Ammon's horn (tissue), 1 donor: ENCODE data around the gene ELN.

Experiments
- DNase-seq: peaks from one replicate; pipeline ENCODE4 v3.0.0-alpha.2; 2016; ENCODE audit warnings: low spot score

ELN gene

DNA sequence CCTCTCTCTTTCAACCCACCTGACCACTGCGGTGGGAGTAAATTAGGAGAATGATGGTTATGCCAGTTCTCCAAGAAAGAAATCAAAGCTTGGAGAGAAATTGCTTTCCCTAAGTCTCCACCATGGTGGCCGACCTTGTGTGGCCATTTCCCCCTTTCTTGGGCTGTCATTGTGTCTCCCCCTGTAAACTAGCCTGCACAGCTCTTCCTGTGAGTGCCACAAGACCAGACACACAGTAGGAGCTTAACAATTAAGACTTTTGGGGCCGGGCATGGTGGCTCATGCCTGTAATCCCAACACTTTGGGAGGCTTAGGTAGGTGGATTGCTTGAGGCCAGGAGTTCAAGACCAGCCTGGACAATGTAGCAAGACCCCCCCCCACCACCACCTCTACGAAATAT is 36.7 kb downstream of the ELN start:
- no peak for DNase-seq

DNA sequence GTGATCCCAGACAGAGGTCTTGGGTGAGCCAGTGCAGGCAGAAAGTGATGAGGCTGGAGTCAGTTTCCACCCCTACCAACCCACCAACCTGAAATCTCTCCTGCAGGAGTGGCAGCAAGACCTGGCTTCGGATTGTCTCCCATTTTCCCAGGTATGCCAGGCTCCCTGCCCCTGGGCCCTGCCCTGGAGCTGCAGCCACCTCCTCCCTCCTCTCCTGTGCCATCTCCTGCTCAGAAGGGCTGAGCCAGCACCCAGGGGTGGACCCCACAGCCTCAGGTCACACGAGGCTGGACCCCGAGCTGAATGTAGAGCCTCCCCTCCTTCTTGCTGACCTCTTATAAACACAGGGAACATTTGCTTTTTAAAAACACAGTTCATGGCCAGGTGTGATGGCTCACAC is 38.7 kb downstream of the ELN start:
- DNase-seq: no peak

DNA sequence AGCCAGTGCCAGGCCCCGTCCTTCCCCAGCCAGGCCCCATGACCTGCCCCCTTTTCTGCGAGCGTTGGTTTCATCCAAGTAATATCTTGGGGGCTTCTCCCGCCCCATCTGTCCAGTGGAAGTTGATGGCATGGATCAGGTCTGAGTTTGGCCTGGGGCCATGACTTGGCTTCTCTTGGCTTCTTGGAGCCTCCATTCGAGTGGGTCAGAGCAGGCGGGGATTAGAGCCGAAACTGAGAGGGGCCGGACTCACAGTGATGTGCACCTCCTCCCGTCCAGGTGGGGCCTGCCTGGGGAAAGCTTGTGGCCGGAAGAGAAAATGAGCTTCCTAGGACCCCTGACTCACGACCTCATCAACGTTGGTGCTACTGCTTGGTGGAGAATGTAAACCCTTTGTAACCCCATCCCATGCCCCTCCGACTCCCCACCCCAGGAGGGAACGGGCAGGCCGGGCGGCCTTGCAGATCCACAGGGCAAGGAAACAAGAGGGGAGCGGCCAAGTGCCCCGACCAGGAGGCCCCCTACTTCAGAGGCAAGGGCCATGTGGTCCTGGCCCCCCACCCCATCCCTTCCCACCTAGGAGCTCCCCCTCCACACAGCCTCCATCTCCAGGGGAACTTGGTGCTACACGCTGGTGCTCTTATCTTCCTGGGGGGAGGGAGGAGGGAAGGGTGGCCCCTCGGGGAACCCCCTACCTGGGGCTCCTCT is 40.6 kb downstream of the ELN start:
- no peak for DNase-seq

DNA sequence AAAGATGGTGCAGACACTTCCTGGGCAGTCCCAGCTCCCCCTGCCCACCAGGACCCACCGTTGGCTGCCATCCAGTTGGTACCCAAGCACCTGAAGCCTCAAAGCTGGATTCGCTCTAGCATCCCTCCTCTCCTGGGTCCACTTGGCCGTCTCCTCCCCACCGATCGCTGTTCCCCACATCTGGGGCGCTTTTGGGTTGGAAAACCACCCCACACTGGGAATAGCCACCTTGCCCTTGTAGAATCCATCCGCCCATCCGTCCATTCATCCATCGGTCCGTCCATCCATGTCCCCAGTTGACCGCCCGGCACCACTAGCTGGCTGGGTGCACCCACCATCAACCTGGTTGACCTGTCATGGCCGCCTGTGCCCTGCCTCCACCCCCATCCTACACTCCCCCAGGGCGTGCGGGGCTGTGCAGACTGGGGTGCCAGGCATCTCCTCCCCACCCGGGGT is 41.1 kb downstream of the ELN start:
- DNase-seq: no peak

DNA sequence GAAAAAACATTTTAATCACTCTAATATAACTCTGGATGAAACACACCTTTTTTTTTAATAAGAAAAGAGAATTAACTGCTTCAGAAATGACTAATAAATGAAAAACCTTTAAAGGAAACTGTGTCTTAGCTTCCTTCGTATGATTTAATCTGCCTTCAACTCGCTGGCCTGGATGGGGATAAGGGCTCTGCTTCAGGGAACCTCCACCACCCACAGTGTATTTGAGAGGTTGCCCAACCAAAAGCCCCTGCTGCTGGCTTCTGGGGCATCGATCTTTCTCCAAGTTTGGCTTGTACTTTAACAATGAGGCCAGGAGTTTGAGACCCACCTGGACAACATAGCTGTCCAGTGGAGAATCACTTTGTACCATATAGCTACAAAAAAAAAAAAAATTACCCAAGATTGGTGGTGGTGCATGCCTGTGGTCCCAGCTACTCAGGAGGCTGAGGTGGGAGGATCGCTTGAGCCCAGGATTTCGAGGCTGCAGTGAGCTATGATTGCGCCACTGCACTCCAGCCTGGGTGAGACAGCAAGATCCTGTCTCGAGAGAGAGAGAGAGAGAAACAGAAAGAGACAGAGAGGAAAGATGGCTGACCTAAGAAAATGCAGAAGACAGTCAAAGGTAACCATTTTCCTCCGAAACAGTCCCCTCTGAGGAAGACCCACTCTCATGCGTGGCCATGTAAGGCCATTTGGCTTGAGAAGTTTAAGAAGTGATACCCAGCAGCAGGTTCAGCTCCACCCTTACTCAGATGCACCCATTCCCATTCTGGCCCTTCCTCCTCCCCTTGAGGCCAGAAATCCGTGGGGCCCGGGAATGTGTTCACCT is 42.0 kb downstream of the ELN start:
- no peak for DNase-seq

DNA sequence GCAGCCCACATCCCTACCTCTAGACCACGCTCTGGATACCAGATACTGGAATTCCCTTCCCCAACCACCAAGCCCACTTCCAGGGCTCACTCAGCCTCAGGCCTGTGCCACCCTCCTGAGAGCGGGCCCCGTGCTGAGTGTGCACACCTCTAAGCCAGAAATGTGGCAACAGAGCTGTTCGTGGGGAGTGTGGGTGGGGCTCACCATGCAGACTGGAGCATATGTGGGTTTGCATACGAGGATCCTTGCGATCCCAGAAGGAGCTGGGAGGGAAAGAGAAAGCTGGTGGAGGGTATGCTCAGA is 42.6 kb downstream of the ELN start:
- DNase-seq: no peak

DNA sequence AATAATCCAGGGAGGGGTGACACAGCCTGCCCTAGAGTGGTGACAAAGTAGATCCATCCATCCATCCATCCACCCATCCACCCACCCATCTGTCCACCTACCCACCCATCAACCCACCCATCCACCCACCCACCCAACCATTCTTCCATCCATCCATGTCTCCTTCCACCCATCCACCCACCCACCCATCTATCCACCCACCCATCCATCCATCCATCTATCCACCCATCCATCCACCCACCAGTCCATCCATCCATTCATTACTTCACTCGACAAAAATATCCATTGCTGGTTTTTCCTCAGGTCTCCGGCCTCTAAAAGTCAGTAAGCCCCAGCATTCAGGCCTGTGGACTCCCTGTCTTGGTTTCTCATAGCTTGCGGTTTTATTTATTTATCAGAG is 43.1 kb downstream of the ELN start:
- DNase-seq: no peak

DNA sequence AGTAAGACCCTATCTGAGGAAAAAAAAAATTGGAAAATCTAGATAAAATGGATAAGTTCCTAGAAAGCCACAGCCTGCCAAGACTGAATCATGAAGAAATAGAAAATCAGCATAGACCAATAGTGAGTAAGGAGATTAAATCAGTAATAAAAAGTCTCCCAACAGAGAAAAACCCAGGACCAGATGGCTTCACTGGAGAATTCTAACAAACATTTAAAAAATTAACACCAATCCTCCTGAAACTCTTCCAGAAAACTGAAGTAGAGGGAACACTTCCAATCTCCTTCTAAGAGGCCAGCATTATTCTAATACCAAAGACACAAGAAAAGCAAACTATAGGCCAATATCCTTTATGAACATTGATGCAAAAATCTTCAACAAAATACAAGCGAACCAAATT is 46.8 kb downstream of the ELN start:
- no peak for DNase-seq

DNA sequence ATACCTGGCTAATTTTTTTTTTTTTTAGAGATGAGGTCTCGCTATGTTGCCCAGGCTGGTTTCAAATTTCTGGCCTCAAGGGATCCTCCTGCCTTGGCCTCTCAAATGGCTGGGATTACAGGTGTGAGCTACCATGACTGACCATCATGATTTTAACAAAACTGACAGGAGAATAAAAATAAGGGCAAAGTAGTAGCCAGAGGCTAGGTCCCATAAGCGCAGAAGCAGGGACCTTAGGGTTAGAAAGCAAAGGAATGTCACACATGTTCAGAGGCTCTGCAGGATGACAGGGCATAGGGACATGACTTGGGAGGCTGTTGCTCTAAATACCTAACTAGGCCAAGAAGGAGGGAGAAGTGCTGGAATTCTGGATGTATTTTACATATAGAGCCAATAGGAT is 50.5 kb downstream of the ELN start:
- no peak for DNase-seq

DNA sequence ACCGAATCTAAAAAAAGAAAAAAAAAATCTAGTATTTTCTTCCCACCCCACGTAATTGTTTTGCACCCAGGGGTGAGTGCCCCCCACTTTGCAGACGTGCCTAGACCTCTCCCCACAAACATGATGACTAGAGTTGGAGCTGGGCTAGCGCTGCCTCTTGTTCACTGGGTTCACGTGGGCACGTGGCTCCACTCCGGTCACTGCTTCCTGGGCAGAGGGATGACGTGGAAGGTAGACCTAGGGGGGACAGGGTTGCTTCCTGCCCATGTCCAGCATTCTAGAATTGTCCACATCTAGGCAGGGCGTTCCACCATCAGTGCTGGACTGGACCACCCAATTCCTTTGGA is 54.8 kb downstream of the ELN start:
- no peak for DNase-seq

DNA sequence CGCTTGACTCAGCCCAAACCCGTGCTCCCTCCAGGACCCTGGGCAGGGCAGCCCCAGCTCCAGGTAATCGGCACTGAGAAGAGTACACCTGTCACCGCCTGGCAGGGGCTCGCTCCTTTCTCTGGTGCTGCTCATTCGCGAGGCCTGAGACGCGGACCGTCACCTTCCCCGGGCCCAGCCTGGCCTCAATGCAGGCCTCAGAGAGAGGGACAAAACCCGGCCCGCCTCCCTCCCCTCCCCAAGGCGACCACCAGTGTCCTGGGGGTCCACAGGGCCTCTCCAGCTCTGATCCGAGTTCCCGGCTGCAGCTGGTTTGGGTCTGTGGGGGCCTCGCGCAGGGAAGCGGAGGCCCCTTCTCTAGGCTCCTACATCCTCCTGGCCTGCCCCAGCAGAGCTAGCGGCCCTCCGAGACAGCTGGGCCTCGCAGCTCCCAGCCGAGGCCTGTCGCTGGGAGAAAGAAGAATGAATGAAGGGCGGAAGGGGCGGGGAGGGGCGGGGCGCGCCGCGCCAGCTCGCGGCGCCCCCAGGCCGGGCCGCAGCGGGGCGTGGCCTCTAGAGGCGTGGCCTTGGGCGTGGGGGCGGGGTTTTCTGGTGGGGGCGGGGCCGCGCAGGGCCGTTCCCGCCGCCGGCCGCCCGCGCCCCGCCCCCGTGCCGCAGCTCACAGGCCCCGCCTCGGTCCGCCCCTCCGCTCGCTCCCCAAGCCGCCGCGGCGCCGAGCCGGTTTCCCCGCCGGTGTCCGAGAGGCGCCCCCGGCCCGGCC is 55.3 kb downstream of the ELN start, which contains the start of gene LIMK1:
Gene LIMK1, plus strand, starts transcription at position 688 of the 760 bp plus-strand sequence. CDS start 187 bp downstream, outside the sequence.
- peak; percentile 87 for DNase-seq

DNA sequence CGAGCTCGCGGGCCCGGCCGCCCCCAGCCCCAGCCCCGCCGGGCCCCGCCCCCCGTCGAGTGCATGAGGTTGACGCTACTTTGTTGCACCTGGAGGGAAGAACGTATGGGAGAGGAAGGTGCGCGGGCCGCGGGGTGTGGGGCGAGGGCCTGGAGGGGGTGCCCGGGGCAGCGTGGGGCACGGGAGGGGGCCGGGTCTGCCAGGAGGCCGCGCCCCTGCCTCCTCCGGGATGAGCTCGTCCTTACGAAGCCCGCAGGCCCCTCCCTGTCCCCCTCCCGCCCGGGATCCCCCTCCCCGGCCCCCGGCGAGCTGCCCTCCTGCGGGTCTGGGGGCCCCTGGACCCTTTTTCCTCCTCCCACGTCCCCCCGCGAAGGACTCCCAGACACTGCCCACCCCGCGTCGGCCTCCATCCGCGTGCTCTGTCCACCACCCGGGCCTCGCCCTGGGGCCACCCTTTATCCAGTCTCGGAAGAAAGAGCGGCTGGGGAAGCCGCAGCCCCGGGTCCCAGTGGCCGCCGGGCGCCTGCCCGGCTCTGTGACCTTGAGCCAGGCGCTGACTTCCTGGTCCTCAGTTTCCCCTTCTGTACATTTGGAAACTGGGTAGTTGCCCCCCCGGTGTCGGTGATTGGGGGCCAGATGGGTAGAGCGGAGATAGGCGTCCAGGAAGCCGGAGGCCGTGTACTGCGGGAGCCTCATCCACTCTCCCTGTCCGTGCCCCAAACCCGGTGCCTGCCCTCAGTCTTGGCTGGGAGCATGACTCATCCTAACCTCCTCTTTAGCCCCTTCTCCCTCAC is 56.2 kb downstream of the ELN start:
- DNase-seq: no peak

DNA sequence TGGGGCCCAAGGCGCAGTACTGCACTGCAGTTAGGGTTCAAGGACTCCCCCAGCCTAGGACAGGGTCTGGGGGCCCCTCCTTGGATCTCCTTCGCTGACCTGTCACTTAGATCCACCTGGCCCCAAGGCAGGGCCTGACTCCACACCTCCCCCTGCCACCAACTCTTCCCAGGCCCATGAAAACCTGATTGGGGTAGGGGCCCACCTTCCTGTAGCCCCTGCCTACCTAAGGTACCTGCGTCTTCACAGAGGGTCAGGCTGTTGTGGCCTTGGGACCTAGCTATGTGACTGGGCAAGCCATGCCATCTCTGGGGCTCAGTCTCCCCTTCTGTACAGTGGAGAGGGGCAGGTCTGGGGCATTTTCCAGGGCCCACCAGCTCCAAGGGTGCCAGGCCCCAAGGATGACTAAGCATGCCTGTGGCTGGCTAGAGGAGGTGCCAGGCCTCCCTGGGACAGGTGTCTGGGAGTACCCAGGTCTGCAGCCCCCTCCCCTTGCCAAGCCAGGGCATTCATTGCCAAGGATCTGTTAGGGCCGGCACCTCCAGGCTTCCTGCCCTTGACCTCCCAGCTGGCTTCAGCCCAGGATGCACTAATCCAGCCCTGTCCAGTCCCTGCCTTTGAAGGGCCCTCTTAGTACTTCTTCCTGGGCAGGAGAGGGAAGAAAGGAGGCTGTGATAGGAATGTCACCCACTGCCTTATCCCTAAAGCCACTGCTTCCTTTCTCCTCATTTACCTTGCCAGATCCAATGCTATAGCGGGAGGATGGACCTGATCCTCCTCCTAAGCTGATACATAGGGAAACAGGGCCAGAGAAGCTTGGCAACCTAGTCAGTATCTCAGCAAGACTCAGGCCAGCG is 57.0 kb downstream of the ELN start:
- no peak for DNase-seq

DNA sequence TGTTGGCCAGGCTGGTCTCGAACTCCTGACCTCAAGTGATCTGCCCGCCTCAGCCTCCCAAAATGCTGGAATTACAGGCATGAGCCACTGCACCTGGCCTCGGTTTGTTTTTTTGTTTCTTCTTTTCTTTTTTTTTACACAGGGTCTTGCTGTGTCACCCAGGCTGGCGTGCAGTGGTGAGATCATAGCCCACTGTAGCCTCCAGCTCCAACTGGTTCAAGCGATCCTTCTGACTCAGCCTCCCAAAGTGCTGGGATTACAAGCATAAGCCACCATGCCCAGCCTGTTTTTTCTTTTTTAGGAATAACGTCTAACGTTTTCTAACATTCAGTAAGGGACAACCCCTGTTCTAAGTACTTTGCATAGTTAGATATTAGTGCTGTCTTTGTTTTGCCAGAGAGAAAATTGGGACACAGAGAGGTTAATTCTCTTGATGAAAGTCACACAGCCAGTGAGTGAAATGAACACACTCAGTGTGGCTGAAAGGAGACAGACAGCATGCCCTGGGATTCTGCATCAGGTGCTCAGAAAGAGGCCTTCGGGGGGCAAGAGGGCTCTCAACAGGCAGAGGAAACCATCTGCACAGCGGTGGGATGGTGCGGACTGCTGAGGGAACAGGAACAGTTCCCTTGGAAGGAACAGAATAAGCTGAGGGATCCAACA is 59.9 kb downstream of the ELN start:
- no peak for DNase-seq

DNA sequence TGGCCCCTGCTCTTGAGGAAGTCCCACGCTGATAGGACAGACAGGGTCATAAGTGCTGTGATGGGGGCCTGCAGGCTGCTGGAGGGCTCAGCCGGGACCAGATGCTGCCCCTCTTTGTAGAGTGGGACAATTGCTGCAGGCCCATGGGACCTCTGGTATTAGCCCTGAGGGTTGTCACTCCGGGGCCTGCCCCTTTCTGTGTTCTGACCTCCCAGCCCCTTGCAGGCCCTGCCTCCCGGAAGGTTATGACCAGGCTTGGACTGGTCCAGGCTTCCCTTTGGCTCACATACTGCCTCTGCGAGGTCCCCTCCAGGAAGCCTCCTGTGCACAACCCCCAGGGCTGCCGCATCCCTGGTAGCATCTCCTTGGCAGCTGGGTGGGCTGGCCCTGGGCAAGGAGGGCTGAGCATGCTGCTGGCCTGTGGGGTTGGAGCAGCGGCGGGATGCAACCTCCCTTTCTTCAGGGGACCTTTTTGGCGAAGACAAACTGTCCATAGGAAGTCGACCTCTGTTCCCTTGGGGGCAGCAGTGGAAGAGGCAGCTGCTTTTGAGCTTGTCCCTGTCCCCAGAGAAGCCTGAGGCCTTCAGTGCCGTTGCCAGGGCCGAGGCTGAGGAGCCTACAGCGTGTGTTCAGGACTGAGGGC is 64.5 kb downstream of the ELN start:
- no peak for DNase-seq

DNA sequence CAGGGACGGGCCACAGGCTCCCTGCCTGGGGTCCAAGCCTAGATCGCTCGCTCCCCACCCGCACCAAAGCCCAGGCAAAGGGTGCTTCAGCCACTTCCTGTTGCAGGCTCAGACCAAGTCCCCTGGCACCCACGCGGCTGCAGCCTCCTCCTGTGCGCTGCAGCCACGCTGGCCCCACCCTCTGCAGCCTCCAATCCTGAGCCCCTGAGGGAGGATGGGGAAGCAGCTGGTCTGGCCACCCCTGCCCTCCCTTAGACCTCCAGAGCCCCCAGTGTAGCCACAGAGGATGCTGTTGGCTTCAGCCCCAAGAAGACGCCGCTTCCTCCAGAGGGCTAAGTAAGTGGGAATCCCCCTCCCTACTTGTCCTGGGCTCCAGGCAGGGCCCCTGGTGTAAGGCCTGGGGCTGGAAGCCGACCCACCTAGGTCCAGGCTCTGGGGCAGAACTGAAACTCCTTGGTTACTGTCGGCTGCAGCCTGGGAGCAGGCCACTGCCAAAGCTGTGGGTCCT is 65.0 kb downstream of the ELN start:
- peak; percentile 80 for DNase-seq

DNA sequence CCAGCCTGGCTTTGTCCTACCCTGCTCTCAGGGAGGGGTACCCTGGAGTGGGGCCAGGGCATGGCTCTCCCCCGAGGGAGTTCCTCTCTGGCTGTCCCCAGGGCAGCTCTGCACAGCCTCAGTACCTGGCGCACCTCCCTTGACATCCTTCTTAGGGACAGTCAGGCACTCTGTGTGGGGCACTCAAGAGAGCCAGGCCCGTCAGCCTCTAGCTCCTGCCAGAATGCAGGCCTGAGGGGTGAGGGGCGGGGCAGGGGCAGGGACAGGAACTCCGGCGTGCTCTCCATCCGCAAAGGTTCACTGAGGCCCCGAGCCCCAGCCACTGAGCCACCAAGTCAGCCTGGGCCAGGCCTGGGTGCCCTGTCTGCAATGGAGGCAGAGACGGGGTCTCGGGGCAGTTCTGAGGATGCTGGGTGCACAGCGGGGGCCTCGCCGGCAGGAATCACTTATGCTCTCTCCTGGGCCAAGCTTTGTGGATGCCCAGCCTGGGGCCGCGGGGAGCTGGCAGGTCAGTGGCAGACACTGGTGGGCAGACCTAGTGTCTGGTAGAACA is 65.8 kb downstream of the ELN start:
- no peak for DNase-seq

DNA sequence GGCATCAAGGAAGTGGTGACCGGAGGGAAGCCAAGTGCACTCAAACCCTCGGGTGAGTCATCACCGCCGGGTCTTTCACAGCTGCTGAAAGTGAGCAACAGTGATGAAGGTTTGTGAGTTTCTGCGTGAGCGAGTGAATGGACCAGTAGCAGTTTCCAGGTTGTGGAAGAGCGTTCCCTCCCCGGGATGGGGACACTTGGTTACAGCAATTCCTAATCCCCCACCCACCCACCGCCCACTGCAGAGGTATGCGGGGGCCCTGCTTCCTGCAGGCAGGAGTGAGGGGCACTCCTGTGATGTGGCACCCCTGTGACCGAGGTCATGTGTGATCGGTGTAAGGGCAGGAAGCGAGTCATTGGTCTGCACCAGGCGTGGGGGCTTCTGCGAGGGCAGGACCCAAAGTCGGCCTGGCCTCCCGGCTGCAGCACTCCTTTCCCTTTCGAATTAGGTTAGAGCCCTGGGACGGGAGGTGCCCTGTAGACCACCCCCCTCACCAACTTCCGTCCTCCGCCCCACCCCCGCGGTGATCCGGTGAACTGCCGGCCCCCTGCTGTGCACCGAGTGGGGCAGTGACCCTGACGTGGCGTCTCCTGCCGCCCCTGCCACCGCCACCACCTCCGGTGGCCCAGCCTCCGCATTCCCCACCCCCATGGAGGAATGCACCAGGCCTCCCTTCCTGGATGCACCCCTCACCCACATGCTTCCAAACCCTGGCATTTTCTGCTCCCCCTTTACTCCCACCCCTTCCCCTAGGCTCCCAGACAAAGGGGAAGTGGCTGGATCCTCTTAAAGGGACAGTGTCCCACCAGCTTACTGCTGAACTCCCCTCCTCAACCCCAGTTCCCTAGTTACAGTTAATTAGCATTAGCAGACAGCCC is 66.5 kb downstream of the ELN start:
- DNase-seq: peak; percentile 48

DNA sequence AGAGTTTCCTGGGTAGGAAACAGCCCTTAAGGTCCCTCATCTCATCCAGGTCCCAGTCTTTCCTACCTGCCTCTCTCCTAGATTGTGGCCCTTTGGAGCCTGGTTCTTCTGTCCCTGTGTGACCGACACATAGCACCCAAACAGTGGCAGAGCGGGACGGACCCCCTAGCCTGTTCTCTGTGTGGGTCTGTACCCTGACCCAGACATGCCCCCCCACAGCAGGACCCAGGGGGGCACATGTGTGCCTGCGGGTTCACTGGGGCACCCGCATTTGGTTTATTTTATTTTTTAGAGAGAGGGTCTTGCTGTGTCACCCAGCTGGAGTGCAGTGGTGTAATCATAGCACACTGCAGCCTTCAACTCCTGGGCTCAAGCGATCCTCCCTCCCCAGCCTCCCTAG is 67.2 kb downstream of the ELN start:
- DNase-seq: no peak
